A549 treated with CORT108297 at 1 μM for 4 hours (cell line): ENCODE results near the gene SLC16A8. TPM values are rescaled to one million over a fixed set of nuclear protein-coding genes. Genes with fewer than 3 reads are reported as not detected.

ENCODE experiments used
- total RNA-seq: library from RNA; stranded (reverse); fragments of 200-300 nt; extraction: Qiagen RNA extraction; gene quantifications from 5 replicates; pipeline ENCODE4 v1.2.3, GENCODE V29; 2022

SLC16A8 gene, protein sequence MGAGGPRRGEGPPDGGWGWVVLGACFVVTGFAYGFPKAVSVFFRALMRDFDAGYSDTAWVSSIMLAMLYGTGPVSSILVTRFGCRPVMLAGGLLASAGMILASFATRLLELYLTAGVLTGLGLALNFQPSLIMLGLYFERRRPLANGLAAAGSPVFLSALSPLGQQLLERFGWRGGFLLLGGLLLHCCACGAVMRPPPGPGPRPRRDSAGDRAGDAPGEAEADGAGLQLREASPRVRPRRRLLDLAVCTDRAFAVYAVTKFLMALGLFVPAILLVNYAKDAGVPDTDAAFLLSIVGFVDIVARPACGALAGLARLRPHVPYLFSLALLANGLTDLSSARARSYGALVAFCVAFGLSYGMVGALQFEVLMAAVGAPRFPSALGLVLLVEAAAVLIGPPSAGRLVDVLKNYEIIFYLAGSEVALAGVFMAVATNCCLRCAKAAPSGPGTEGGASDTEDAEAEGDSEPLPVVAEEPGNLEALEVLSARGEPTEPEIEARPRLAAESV
- total RNA-seq: not detected in 5 replicates

DNA sequence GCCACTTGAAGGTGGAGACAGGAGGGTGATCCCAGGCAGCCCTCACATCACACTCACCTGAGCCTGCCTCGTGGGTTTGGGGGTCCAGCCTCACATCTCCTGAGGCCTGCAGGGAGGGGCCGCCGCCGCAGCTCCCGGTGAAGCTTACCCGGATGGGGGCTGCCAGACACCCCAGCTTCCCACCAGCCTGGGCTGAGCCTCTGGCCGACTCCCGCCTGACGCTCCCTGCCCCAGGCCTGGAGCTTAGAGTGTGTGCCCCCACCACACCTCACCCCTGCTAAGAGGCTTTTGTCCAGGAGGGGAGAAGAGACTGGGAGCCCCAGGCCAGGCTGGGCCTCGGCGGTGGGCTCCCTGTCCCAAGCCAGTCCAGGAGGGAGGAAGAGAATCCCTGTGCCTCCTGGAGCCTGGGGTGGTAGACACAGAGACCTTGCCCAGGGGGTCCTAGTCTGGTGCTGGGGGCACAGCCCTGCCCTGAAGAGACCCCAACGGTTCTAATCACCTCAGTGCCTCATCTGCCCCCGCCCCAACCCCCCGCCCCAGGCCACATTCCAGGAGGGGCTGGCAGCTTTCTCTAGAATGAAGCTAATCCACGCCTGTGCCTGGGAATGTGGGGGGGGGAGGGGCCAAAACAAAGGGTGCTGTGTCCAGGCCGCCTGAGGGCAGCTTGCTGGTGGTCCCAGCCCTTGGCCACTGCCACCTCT lies at the start of gene SLC16A8:
Gene SLC16A8, minus strand, starts transcription at position 254 of the 701 bp plus-strand sequence. CDS start 1,311 bp downstream, outside the sequence.

DNA sequence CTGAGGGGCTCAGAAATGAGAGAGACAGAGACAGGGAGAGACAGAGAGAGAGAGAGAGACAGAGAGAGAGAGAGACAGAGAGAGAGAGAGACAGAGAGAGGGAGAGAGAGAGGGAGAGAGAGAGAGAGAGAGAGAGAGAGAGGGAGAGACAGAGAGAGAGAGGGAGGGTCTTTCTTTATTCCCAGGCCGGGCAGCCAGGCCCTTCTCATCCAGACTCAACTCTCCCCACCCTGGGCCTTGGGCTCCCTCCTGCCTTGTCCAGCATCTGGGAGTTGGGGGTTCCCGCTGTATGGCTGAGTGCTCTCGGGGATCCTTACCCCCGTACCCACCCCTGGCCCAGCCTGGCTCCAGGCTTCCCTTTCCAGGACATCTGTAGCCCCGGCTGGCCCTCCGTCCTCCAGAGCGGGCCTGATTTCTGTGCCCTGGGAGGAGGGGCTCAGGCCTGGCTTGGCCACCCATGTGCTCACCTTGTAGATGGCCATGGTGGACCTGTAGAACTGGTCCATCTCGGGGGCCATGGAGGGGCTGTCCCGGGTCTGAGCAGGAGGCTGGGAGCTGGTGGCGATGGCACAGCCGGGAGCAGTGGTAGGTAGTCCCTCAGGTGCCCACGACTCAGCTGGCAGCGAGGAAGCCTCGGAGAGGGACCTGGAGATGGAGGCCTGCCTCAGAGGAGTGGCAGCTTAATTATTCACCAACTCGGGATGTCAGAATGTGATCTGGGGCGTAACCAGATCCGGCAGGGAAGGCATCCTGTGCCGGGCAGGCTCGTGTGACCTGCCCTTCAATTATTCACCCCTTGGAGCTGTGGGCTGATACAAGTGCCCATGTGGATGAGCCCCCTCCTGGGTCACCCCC lies 26.3 kb upstream of the SLC16A8 start, which contains the start of gene BAIAP2L2:
Gene BAIAP2L2, minus strand, starts transcription at position 677 of the 855 bp plus-strand sequence. Its CDS starts 159 bp downstream, at position 518.

DNA sequence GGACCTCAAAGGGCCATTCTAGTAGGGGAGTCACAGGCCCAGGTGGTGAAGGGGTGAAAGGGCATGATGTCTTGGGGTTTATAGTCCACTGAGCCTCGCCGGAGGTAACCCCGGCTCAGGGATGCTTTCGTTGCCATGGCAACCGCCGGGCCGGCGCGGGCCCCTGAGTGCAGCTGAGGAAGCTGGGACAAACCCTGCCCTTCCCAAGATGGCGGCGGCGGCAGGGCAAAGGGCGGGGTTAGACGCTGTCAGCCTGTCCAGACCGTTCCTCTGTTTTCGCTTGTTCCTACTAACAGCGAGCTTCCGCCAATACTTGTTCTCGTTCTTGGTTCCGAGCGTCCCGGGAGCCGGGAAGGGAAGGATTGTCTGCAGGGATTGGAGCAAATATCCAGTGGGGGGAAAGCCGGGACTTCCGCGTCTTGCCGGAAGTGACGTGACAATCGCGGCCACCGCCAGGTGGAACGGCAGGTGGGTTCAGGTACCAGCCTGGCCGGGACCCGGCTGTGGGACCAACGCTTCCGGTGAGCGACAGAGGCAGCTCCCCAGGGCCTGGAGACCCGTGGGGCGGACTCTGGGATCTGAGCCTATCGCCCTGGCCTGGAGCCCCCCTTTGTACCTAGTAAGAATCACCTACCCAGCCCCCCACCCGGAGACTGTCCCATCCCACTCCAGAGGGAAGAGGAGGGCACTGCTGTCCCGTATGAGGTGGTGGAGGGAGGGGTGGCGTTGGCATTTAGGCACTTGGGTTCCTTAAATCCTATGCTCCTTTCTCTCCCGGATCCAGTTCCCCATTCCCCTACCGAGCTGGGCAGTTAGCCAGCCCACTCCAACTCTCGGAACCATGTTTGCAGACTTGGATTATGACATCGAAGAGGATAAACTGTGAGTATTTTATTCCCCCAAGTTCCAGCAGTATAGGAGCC lies 26.8 kb downstream of the SLC16A8 start, which contains the start of gene PICK1:
Gene PICK1, plus strand, starts transcription at position 436 of the 923 bp plus-strand sequence. Its CDS starts 406 bp downstream, at position 842.

Other genes starting within 250 kb of the SLC16A8 start
- 19.0 to 26.7 TPM (median 23.9 TPM) in 5 replicates for gene ANKRD54, start 239.8 kb downstream of the SLC16A8 start, total RNA-seq
- 272 to 291 TPM (median 283 TPM) in 5 replicates for gene EIF3L, start 234.8 kb downstream of the SLC16A8 start, total RNA-seq
- gene MICALL1, start 177.9 kb downstream of the SLC16A8 start, total RNA-seq: 15.4 to 21.0 TPM (median 18.3 TPM) in 5 replicates
- 0.16 to 0.29 TPM (median 0.22 TPM) in 5 replicates for gene C22orf23, start 130.6 kb downstream of the SLC16A8 start, total RNA-seq
- gene POLR2F, start 130.5 kb downstream of the SLC16A8 start, total RNA-seq: 120 to 143 TPM (median 134 TPM) in 5 replicates
- not detected in 5 replicates for gene SOX10, start 99.6 kb downstream of the SLC16A8 start, total RNA-seq
- gene PICK1, start 26.8 kb downstream of the SLC16A8 start, total RNA-seq: 10.2 to 12.4 TPM (median 11.8 TPM) in 5 replicates
- 3.1 to 5.8 TPM (median 5.4 TPM) in 5 replicates for gene BAIAP2L2, start 26.5 kb upstream of the SLC16A8 start, total RNA-seq
- gene PLA2G6, start 97.6 kb upstream of the SLC16A8 start, total RNA-seq: 3.2 to 5.1 TPM (median 4.2 TPM) in 5 replicates
- 12.8 to 21.1 TPM (median 14.1 TPM) in 5 replicates for gene MAFF, start 117.8 kb upstream of the SLC16A8 start, total RNA-seq
- gene TMEM184B, start 188.8 kb upstream of the SLC16A8 start, total RNA-seq: 37.3 to 50.2 TPM (median 46.4 TPM) in 5 replicates
- gene CSNK1E, start 233.2 kb upstream of the SLC16A8 start, total RNA-seq: 86.0 to 106 TPM (median 103 TPM) in 5 replicates